Hepatocyte (in vitro differentiated cells): ENCODE data around the gene SLC34A1. TPM values are rescaled to one million over a fixed set of nuclear protein-coding genes. Genes with fewer than 3 reads are reported as not detected.
A peak's percentile ranks its signal among the peaks of the same experiment; 100 is the strongest.

Experiments used
- DNase-seq: peaks from one replicate; pipeline ENCODE4 v3.0.0-alpha.2; 2016; ENCODE audit warnings: low spot score
- H2AFZ ChIP-seq: fragments of 200-600 bp; sonication (generic); 2 replicates; pipeline ENCODE4 v1.6.0; 2016; ENCODE audit warnings: antibody characterized with exemption, mild to moderate bottlenecking
- H3K27ac ChIP-seq: fragments of 200-600 bp; sonication (generic); 2 replicates; pipeline ENCODE4 v1.5.1; 2016; ENCODE audit warnings: mild to moderate bottlenecking
- H3K27me3 ChIP-seq: fragments of 200-600 bp; sonication (generic); 2 replicates; pipeline ENCODE4 v1.6.1; 2016
- H3K36me3 ChIP-seq: fragments of 200-600 bp; sonication (generic); replicated peaks from 2 replicates; pipeline ENCODE4 v1.5.1; 2016; ENCODE audit warnings: low read depth; ENCODE audit not compliant: insufficient read depth
- H3K4me1 ChIP-seq: fragments of 200-600 bp; sonication (generic); 2 replicates; pipeline ENCODE4 v1.5.1; 2016; ENCODE audit warnings: mild to moderate bottlenecking, moderate library complexity; ENCODE audit not compliant: insufficient read depth
- H3K4me2 ChIP-seq: fragments of 200-600 bp; sonication (generic); 2 replicates; pipeline ENCODE4 v1.6.0; 2016
- H3K4me3 ChIP-seq: fragments of 200-600 bp; sonication (generic); 2 replicates; pipeline ENCODE4 v1.5.1; 2016; ENCODE audit warnings: mild to moderate bottlenecking
- H3K79me2 ChIP-seq: fragments of 200-600 bp; sonication (generic); 2 replicates; pipeline ENCODE4 v1.6.0; 2017; ENCODE audit warnings: mild to moderate bottlenecking
- H3K9me2 ChIP-seq: fragments of 200-600 bp; sonication (generic); replicated peaks from 2 replicates; pipeline ENCODE4 v1.6.0; 2017; ENCODE audit warnings: mild to moderate bottlenecking; ENCODE audit not compliant: insufficient read depth
- H3K9me3 ChIP-seq: fragments of 200-600 bp; sonication (generic); 2 replicates; pipeline ENCODE4 v1.5.1; 2016; ENCODE audit warnings: low read depth, mild to moderate bottlenecking
- H4K20me1 ChIP-seq: fragments of 200-600 bp; sonication (generic); 2 replicates; pipeline ENCODE4 v1.6.0; 2016; ENCODE audit warnings: mild to moderate bottlenecking; ENCODE audit not compliant: insufficient read depth, poor library complexity, severe bottlenecking
- EZH2 ChIP-seq: fragments of 200-600 bp; sonication (generic); IDR thresholded peaks from 2 replicates; pipeline ENCODE4 v1.6.1; 2016; ENCODE audit warnings: antibody characterized with exemption, mild to moderate bottlenecking, borderline replicate concordance
- EZH2phosphoT487 ChIP-seq: fragments of 200-600 bp; sonication (generic); IDR thresholded peaks from one replicate; pipeline ENCODE4 v1.6.1; 2018; ENCODE audit warnings: antibody characterized with exemption, mild to moderate bottlenecking, low read depth, moderate library complexity; ENCODE audit not compliant: unreplicated experiment, severe bottlenecking
- WGBS: methylation state at CpG from one replicate; pipeline ENCODE4 v1.1.6; 2016; ENCODE audit warnings: low lambda C conversion rate; ENCODE audit errors: missing lambda C conversion rate; 5-methylcytosine and 5-hydroxymethylcytosine counted together
- polyA plus RNA-seq: library from polyadenylated mRNA; unstranded; fragments of >200 nt; fragmentation: Nextera tagmentation; extraction: Ambion mirVana; gene quantifications from 2 replicates; pipeline ENCODE4 v1.2.1, GENCODE V29; 2016
- total RNA-seq: library from RNA; depleted of rRNA; stranded (reverse); fragments of >200 nt; gene quantifications from 2 replicates; pipeline ENCODE4 v1.2.3, GENCODE V29; 2014
- TF ChIP-seq, protein P1 (sequence below): fragments of 200-600 bp; sonication (generic); IDR thresholded peaks from 2 replicates; pipeline ENCODE4 v1.5.1; 2016; ENCODE audit warnings: antibody characterized with exemption, mild to moderate bottlenecking; ENCODE audit not compliant: poor library complexity

The SLC34A1 gene
- total and polyA plus RNA-seq, 2 experiments from 2014 or later: not detected

DNA sequence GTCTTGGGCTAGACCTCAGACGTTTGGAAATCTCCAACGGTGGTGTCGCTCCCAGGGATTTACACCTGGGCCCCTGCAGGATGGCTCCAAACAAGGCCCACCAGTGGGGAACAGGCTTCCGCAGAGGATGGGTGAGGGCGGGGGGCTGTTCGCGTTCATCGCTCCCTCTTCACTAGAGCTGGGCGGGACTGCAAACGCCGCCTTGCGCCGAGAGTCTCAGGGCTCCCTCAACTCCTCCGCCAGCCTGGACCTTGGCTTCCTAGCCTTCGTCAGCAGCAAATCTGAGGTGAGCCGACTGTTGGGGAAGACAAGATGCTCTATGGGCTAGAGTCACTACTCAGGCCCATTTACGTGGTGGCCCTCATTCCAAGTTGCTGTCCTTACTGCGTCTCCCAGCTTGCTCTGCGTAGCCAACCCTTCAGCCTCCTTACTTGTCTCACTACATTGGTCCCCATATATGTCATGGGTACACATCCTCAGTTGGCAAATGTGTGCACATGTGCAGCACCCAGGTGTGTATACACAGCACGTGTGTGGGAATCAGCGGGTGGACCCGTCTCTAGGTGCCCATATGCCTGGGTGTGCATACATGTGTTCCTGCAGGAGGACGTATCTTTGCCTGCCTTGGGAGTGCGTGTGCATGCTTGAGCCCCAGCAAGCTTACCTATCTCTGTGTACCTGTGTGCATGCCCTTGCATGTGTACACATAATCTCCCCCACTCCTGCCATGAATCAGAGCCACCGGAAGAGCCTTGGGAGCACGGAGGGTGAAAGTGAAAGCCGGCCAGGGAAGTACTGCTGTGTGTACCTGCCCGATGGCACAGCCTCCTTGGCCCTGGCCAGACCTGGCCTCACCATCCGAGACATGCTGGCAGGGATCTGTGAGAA lies 16.0 kb upstream of the SLC34A1 start:
- no peaks in the 10 kb centered on the region for H4K20me1 ChIP-seq
- no peak overlapping the region for H3K4me3 ChIP-seq
- peaks cover 5% of the 10 kb centered on the region for H3K79me2 ChIP-seq
- DNase-seq: no peak
- no peaks in the 10 kb centered on the region for H3K36me3 ChIP-seq
- H3K4me1 ChIP-seq: peaks cover 21% of the 10 kb centered on the region
- WGBS: 92% methylated on average over 29 of the region's 29 CpGs
- no peaks in the 10 kb centered on the region for H3K9me2 ChIP-seq
- H3K4me2 ChIP-seq: peak overlapping the region; percentile 92
- TF ChIP-seq EZH2: no peak
- TF ChIP-seq, protein P1, sequence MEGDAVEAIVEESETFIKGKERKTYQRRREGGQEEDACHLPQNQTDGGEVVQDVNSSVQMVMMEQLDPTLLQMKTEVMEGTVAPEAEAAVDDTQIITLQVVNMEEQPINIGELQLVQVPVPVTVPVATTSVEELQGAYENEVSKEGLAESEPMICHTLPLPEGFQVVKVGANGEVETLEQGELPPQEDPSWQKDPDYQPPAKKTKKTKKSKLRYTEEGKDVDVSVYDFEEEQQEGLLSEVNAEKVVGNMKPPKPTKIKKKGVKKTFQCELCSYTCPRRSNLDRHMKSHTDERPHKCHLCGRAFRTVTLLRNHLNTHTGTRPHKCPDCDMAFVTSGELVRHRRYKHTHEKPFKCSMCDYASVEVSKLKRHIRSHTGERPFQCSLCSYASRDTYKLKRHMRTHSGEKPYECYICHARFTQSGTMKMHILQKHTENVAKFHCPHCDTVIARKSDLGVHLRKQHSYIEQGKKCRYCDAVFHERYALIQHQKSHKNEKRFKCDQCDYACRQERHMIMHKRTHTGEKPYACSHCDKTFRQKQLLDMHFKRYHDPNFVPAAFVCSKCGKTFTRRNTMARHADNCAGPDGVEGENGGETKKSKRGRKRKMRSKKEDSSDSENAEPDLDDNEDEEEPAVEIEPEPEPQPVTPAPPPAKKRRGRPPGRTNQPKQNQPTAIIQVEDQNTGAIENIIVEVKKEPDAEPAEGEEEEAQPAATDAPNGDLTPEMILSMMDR: no peak
- no peak for TF ChIP-seq EZH2phosphoT487
- H2AFZ ChIP-seq: no peak overlapping the region
- H3K9me3 ChIP-seq: no peaks in the 10 kb centered on the region
- H3K27me3 ChIP-seq: no peaks in the 10 kb centered on the region
- H3K27ac ChIP-seq: no peak overlapping the region

DNA sequence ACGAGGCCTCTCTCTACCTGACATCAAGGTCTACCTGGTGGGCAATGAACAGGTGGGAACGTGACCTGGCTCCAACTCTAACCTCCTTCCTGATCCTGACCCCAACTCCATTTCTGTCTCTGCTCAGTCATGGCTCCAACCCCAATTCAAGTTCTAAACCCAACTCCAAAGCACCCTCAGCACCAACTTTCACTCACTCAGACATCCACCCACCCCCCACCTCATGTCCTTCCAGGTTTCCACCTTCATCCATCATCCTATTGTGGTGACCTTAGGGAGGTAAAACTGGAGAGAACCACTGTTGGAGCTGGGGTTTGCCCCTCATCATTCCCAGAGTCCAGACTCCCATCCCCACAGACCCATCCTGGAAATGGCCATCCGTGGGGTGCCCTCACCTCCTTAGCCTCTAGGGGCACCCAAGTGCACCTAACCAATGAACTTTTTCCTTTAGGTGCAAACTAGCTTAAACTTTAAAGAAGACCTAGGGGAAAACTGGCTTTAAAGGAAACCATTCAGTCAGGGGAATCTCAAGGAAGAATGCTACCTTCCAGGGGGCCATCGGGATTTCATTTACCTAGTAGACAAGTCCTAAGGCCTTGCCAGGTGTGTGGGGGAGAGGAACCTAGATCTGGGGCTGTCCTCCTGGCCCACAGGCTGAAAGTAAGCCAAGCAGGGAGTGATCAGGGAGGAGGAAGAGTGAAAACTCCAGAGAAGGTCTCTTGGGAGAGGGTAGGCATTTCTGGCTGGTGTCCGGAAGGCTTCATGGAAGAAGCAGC lies 15.2 kb upstream of the SLC34A1 start:
- Histone ChIP-seq H3K9me2 (no peaks in the 10 kb centered on the region), H3K9me3 (no peaks in the 10 kb centered on the region), H3K4me1 (peaks cover 16% of the 10 kb centered on the region), H3K27ac (no peak overlapping the region), H3K4me2 (no peak overlapping the region), H4K20me1 (no peaks in the 10 kb centered on the region), H3K4me3 (no peak overlapping the region), H3K79me2 (peaks cover 5% of the 10 kb centered on the region), H3K36me3 (no peaks in the 10 kb centered on the region), H2AFZ (no peak overlapping the region), H3K27me3 (no peaks in the 10 kb centered on the region)
- WGBS: 74% methylated on average over 5 of the region's 5 CpGs
- TF ChIP-seq EZH2: no peak
- TF ChIP-seq, protein P1: peak; percentile 46
- DNase-seq: peak; percentile 57

DNA sequence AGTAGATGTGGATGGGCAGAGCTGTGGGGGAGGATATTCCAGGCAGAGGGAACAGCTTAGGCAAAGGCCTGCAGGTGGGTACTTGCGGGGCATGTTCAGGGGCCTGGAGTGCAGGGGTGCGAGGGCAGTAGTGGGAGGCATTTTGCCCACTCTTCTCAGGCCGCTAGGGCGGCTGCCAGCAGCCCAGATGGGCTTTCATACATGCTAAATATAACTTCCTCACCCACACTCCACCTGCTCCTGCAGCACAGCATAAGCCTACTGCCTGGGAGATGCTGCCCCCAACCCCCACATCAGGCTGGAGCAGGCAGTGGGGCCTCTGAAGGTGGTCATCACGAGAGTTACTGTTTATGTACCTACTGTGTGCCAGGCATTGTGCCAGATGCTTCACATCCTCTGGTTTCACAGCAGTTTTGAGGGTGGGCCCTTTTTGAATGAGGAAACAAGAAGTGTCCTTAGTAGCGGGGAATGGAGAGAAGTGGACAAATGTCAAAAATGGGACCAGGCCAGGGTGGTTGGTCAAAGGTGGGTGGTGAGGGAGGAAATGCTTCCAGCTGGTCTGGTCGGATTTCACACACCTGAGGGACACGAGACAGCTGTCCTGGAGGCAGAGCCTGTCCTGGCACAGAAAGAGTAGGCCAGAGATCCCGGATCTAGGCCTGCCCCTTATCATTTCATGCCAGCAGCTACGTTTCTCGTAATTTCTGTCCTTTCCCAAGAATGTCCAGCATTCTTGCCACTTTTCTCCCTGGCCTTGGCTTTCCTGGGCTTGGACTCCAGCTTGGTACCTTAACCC lies 14.4 kb upstream of the SLC34A1 start:
- no peaks in the 10 kb centered on the region for H3K27me3 ChIP-seq
- H3K4me2 ChIP-seq: no peak overlapping the region
- no peak for DNase-seq
- peak overlapping the region; percentile 45 for H3K27ac ChIP-seq
- H2AFZ ChIP-seq: no peak overlapping the region
- TF ChIP-seq EZH2phosphoT487: no peak
- TF ChIP-seq, protein P1: no peak
- TF ChIP-seq EZH2: no peak
- H3K9me3 ChIP-seq: no peaks in the 10 kb centered on the region
- 88% methylated on average over 11 of the region's 11 CpGs for WGBS
- H3K9me2 ChIP-seq: no peaks in the 10 kb centered on the region
- peaks cover 5% of the 10 kb centered on the region for H3K79me2 ChIP-seq
- H3K36me3 ChIP-seq: no peaks in the 10 kb centered on the region
- H3K4me3 ChIP-seq: no peak overlapping the region
- H3K4me1 ChIP-seq: peaks cover 16% of the 10 kb centered on the region
- no peaks in the 10 kb centered on the region for H4K20me1 ChIP-seq
